NCI-H774 (cell line): ENCODE measurements around the gene CLEC2L.

ENCODE experiments used
- DNase-seq: peaks from one replicate; lab custom pipeline; 2025; lab: John Stamatoyannopoulos, UW

CLEC2L gene

GRCh38 chr7:139575338-139575680, 51.8 kb downstream of the CLEC2L start:
- no peak for DNase-seq

GRCh38 chr7:139576179-139576973, 52.9 kb downstream of the CLEC2L start:
- no peak for DNase-seq

GRCh38 chr7:139580435-139580834, 57.0 kb downstream of the CLEC2L start:
- DNase-seq = no peak

GRCh38 chr7:139582130-139582650, 58.7 kb downstream of the CLEC2L start:
- DNase-seq = no peak

- no peak for DNase-seq
Measured at GRCh38 chr7:139582671-139583155, 59.2 kb downstream of the CLEC2L start.

- no peak for DNase-seq
Measured at GRCh38 chr7:139583826-139584553, 60.5 kb downstream of the CLEC2L start.

GRCh38 chr7:139585042-139585441, 61.6 kb downstream of the CLEC2L start:
- no peak for DNase-seq

- no peak for DNase-seq
Measured at GRCh38 chr7:139586286-139586685, 62.8 kb downstream of the CLEC2L start.

GRCh38 chr7:139587535-139587934, 64.0 kb downstream of the CLEC2L start:
- no peak for DNase-seq

GRCh38 chr7:139588632-139589031, 65.1 kb downstream of the CLEC2L start:
- no peak for DNase-seq

GRCh38 chr7:139589474-139589873, 66.0 kb downstream of the CLEC2L start:
- DNase-seq = no peak

- DNase-seq = no peak
Measured at GRCh38 chr7:139591550-139592195, 68.2 kb downstream of the CLEC2L start.

- no peak for DNase-seq
Measured at GRCh38 chr7:139592801-139593461, 69.4 kb downstream of the CLEC2L start.

GRCh38 chr7:139594090-139594489, 70.6 kb downstream of the CLEC2L start:
- DNase-seq = no peak
